ENCODE data around the gene CHST11.

The CHST11 gene

GRCh38 chr12:104727726-104728465, 271.1 kb downstream of the CHST11 start:
- DNase-seq (ENCODE audit: low read depth, low spot score): no peak
- Histone ChIP-seq H3K4me1 (ENCODE audit: insufficient read depth, insufficient read length) (peaks cover 3% of the 10 kb centered on the region), H3K9me3 (ENCODE audit: insufficient read depth, low read length) (no peaks in the 10 kb centered on the region), H3K36me3 (ENCODE audit: insufficient read depth, insufficient read length, low read length) (no peaks in the 10 kb centered on the region), H3K9ac (ENCODE audit: insufficient read length, low read depth) (no peak overlapping the region), H3K4me3 (ENCODE audit: insufficient read length, low read depth) (no peak overlapping the region), H3K27me3 (ENCODE audit: insufficient read depth, insufficient read length) (no peaks in the 10 kb centered on the region)
- TF ChIP-seq YY1 (IDR thresholded peaks at IDR 0.05; ENCODE audit: insufficient read depth, insufficient read length): no peak
- no peak for TF ChIP-seq ZNF274 (IDR thresholded peaks at IDR 0.05; ENCODE audit: low read depth, low read length)
- TF ChIP-seq SUZ12 (IDR thresholded peaks at IDR 0.05; ENCODE audit: extremely low read depth, insufficient read depth, insufficient read length): no peak

- H3K9me3 ChIP-seq (ENCODE audit: insufficient read depth, low read length): no peaks in the 10 kb centered on the region
- no peaks in the 10 kb centered on the region for H3K36me3 ChIP-seq (ENCODE audit: insufficient read depth, insufficient read length, low read length)
- no peaks in the 10 kb centered on the region for H3K27me3 ChIP-seq (ENCODE audit: insufficient read depth, insufficient read length)
- TF ChIP-seq SUZ12 (IDR thresholded peaks at IDR 0.05; ENCODE audit: extremely low read depth, insufficient read depth, insufficient read length) (no peak), YY1 (IDR thresholded peaks at IDR 0.05; ENCODE audit: insufficient read depth, insufficient read length) (no peak), ZNF274 (IDR thresholded peaks at IDR 0.05; ENCODE audit: low read depth, low read length) (no peak)
- H3K4me1 ChIP-seq (ENCODE audit: insufficient read depth, insufficient read length): peaks cover 3% of the 10 kb centered on the region
- H3K9ac ChIP-seq (ENCODE audit: insufficient read length, low read depth): no peak overlapping the region
- no peak overlapping the region for H3K4me3 ChIP-seq (ENCODE audit: insufficient read length, low read depth)
- DNase-seq (ENCODE audit: low read depth, low spot score): no peak
Observed at GRCh38 chr12:104729091-104729490, 272.3 kb downstream of the CHST11 start.

DNA sequence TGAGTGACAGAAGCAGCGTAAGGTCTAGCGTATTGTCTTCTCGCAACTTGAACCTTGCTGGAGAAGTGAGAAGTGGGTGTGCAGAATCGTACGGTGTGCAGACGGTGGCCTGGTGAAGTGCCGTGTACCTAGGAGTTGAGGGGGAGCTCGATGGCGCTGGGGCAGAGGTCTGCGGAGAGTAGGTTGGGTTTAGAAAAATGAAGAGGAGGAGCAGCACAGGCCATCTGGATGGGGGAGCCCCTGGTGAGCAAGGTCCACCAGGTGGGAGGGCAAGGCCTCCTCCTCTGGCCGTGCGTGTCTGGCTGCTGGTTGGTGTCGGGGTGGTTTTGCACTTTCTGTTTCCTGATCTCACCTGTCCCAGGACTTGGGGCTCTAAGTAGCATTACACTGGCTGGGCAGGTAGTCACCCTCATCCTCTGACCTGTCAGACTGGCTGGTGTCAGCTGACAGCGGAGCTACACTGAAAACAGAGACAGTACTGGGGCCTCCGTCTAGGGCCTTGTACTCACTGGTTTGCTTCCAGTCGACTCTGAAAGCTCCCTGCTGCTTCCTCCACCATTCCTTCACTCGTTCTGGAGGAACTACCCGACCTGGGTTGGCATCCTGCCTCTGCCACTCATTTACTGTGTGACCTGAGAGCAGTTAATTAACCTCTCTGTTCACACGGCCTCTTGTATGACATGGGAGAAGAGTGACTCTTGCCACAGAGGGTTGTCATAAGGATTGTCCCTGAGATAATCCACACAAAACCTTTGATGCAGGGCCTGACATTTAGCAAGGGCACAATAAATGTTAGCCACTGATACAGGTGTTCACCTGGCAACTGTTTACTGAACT, 273.1 kb downstream of the CHST11 start:
- DNase-seq (ENCODE audit: low read depth, low spot score): no peak
- H3K4me1 ChIP-seq (ENCODE audit: insufficient read depth, insufficient read length): peaks cover 3% of the 10 kb centered on the region
- no peaks in the 10 kb centered on the region for H3K36me3 ChIP-seq (ENCODE audit: insufficient read depth, insufficient read length, low read length)
- H3K27me3 ChIP-seq (ENCODE audit: insufficient read depth, insufficient read length): no peaks in the 10 kb centered on the region
- H3K9ac ChIP-seq (ENCODE audit: insufficient read length, low read depth): no peak overlapping the region
- TF ChIP-seq YY1 (IDR thresholded peaks at IDR 0.05; ENCODE audit: insufficient read depth, insufficient read length) (no peak), ZNF274 (IDR thresholded peaks at IDR 0.05; ENCODE audit: low read depth, low read length) (no peak), SUZ12 (IDR thresholded peaks at IDR 0.05; ENCODE audit: extremely low read depth, insufficient read depth, insufficient read length) (no peak)
- no peaks in the 10 kb centered on the region for H3K9me3 ChIP-seq (ENCODE audit: insufficient read depth, low read length)
- H3K4me3 ChIP-seq (ENCODE audit: insufficient read length, low read depth): no peak overlapping the region

DNA sequence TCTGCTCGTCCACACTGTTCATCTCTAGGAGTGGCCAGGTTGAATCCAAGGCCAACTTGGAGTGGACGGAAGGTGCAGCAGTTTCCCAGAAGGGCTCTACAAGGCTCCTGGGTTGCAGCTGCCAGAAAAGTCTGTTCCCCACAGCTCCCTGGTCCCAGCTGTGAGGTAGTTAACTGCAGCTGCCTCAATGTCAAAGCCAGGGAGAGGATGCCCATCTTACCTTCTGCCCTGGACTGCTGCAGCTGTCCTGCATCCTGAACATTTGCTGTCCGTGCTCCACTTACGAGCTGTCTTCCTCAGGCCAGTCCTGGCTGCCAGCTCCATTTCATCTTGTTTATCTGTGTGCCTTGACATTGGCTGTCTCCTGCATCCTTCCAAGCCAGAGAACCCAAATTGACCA, 274.0 kb downstream of the CHST11 start:
- no peaks in the 10 kb centered on the region for H3K36me3 ChIP-seq (ENCODE audit: insufficient read depth, insufficient read length, low read length)
- H3K9ac ChIP-seq (ENCODE audit: insufficient read length, low read depth): no peak overlapping the region
- TF ChIP-seq SUZ12 (IDR thresholded peaks at IDR 0.05; ENCODE audit: extremely low read depth, insufficient read depth, insufficient read length): no peak
- no peak for TF ChIP-seq ZNF274 (IDR thresholded peaks at IDR 0.05; ENCODE audit: low read depth, low read length)
- TF ChIP-seq YY1 (IDR thresholded peaks at IDR 0.05; ENCODE audit: insufficient read depth, insufficient read length): no peak

GRCh38 chr12:104733717-104734175, 277.0 kb downstream of the CHST11 start:
- no peaks in the 10 kb centered on the region for H3K27me3 ChIP-seq (ENCODE audit: insufficient read depth, insufficient read length)
- no peak overlapping the region for H3K4me3 ChIP-seq (ENCODE audit: insufficient read length, low read depth)
- peaks cover 7% of the 10 kb centered on the region for H3K4me1 ChIP-seq (ENCODE audit: insufficient read depth, insufficient read length)
- no peaks in the 10 kb centered on the region for H3K36me3 ChIP-seq (ENCODE audit: insufficient read depth, insufficient read length, low read length)
- no peak for TF ChIP-seq ZNF274 (IDR thresholded peaks at IDR 0.05; ENCODE audit: low read depth, low read length)
- no peak for TF ChIP-seq YY1 (IDR thresholded peaks at IDR 0.05; ENCODE audit: insufficient read depth, insufficient read length)
- TF ChIP-seq SUZ12 (IDR thresholded peaks at IDR 0.05; ENCODE audit: extremely low read depth, insufficient read depth, insufficient read length): no peak
- H3K9ac ChIP-seq (ENCODE audit: insufficient read length, low read depth): no peak overlapping the region
- DNase-seq (ENCODE audit: low read depth, low spot score): no peak
- no peaks in the 10 kb centered on the region for H3K9me3 ChIP-seq (ENCODE audit: insufficient read depth, low read length)

More for the DNA sequence above, 274.0 kb downstream of the CHST11 start:
- H3K9me3 ChIP-seq (ENCODE audit: insufficient read depth, low read length): no peaks in the 10 kb centered on the region
- no peaks in the 10 kb centered on the region for H3K27me3 ChIP-seq (ENCODE audit: insufficient read depth, insufficient read length)
- no peaks in the 10 kb centered on the region for H3K4me1 ChIP-seq (ENCODE audit: insufficient read depth, insufficient read length)
- no peak overlapping the region for H3K4me3 ChIP-seq (ENCODE audit: insufficient read length, low read depth)
- DNase-seq (ENCODE audit: low read depth, low spot score): no peak

DNA sequence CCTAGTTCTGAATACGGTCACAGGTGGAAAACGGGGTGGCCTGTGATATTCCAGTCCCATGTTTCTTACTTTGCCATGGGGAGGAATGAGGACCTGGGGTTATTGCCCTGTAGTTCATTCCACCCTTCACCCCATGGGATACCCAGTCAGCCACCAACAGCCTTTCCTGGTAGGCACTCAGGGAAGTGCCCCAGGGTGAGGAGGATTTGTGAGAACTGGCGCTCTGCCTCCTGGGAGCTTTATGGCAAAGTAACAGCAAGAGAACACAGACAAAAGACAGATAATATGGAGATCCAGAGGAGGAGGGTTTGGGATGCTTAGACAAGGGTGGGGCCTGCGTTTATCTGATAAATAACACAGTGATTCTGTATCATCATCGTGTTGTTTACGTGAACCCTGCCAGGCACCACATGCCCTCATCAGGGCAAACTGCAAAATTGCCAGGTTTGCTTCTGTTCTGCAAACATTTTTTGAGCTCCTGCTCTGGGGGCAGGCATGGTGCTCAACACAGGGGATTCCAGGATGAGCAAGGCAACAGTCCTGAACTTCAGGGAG, 277.9 kb downstream of the CHST11 start:
- no peak overlapping the region for H3K4me3 ChIP-seq (ENCODE audit: insufficient read length, low read depth)
- peaks cover 10% of the 10 kb centered on the region for H3K4me1 ChIP-seq (ENCODE audit: insufficient read depth, insufficient read length)
- no peaks in the 10 kb centered on the region for H3K27me3 ChIP-seq (ENCODE audit: insufficient read depth, insufficient read length)
- no peaks in the 10 kb centered on the region for H3K36me3 ChIP-seq (ENCODE audit: insufficient read depth, insufficient read length, low read length)
- TF ChIP-seq SUZ12 (IDR thresholded peaks at IDR 0.05; ENCODE audit: extremely low read depth, insufficient read depth, insufficient read length): no peak
- no peak for TF ChIP-seq YY1 (IDR thresholded peaks at IDR 0.05; ENCODE audit: insufficient read depth, insufficient read length)
- no peak for TF ChIP-seq ZNF274 (IDR thresholded peaks at IDR 0.05; ENCODE audit: low read depth, low read length)
- H3K9ac ChIP-seq (ENCODE audit: insufficient read length, low read depth): no peak overlapping the region
- H3K9me3 ChIP-seq (ENCODE audit: insufficient read depth, low read length): no peaks in the 10 kb centered on the region
- DNase-seq (ENCODE audit: low read depth, low spot score): no peak

DNA sequence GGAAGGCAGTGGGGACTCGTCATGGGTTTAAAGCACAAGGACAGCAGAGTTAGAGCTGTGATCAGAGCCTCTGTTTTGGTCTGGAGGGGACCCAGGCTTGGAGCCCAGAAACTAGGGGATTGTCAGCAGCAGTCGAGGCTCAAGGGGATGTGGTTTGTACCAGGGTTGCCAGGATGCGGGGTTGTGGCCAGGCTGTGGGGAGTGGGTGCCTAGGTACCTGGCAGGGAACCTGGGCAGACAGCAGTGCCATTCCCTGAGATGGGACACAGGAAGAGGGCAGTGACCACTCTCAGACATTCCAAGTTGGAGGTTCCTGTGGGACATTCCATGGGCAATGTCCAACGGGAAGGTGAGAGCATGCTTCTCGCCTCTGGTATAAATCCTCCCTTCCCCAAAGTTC, 279.1 kb downstream of the CHST11 start:
- Histone ChIP-seq H3K27me3 (ENCODE audit: insufficient read depth, insufficient read length) (no peaks in the 10 kb centered on the region), H3K9ac (ENCODE audit: insufficient read length, low read depth) (no peak overlapping the region), H3K9me3 (ENCODE audit: insufficient read depth, low read length) (no peaks in the 10 kb centered on the region), H3K36me3 (ENCODE audit: insufficient read depth, insufficient read length, low read length) (no peaks in the 10 kb centered on the region), H3K4me3 (ENCODE audit: insufficient read length, low read depth) (no peak overlapping the region), H3K4me1 (ENCODE audit: insufficient read depth, insufficient read length) (peaks cover 10% of the 10 kb centered on the region)
- no peak for DNase-seq (ENCODE audit: low read depth, low spot score)
- TF ChIP-seq SUZ12 (IDR thresholded peaks at IDR 0.05; ENCODE audit: extremely low read depth, insufficient read depth, insufficient read length): no peak
- no peak for TF ChIP-seq ZNF274 (IDR thresholded peaks at IDR 0.05; ENCODE audit: low read depth, low read length)
- no peak for TF ChIP-seq YY1 (IDR thresholded peaks at IDR 0.05; ENCODE audit: insufficient read depth, insufficient read length)

Data from NT2/D1 (cell line).